CD14-positive monocyte (primary cell): ENCODE measurements around the gene INO80E. TPM values are rescaled to one million over a fixed set of nuclear protein-coding genes. Genes with fewer than 3 reads are reported as not detected.

Experiments used
- DNase-seq, 3 donors: peaks; one replicate each; pipeline ENCODE4 v3.0.0-alpha.2; 2011 to 2022
- H2AFZ ChIP-seq: 2 replicates; pipeline ENCODE4 v1.6.0; 2012; ENCODE audit warnings: mild to moderate bottlenecking, low read depth, low read length, inconsistent platforms; ENCODE audit not compliant: insufficient read depth, poor library complexity, severe bottlenecking
- H3K27ac ChIP-seq, 2 donors: 1 replicate in 1 of 2; 2 replicates in 1 of 2; pipeline ENCODE4 v1.5.1; 2012 to 2013; ENCODE audit warnings: low read length in 2 of 2, control low read depth in 1 of 2, inconsistent platforms in 1 of 2, low read depth in 1 of 2, mild to moderate bottlenecking in 1 of 2
- H3K27me3 ChIP-seq, 2 donors: one replicate each; pipeline versions ENCODE4 v1.6.0 to v1.6.1; 2011 to 2013; ENCODE audit warnings: low read length in 2 of 2; ENCODE audit not compliant: control insufficient read depth in 2 of 2, insufficient read depth in 2 of 2
- H3K36me3 ChIP-seq, 2 donors: replicated peaks in 1 of 2; 1 replicate in 1 of 2; 2 replicates in 1 of 2; pipeline versions ENCODE4 v1.5.1 to v1.6.1; 2012 to 2013; ENCODE audit warnings: low read length in 2 of 2, control low read depth in 1 of 2, inconsistent platforms in 1 of 2, mild to moderate bottlenecking in 1 of 2; ENCODE audit not compliant: insufficient read depth in 2 of 2, control insufficient read depth in 1 of 2
- H3K4me1 ChIP-seq, 2 donors: 1 replicate in 1 of 2; 2 replicates in 1 of 2; pipeline versions ENCODE4 v1.5.1 to v1.6.1; 2012 to 2013; ENCODE audit warnings: low read length in 2 of 2, control low read depth in 1 of 2, inconsistent platforms in 1 of 2, mild to moderate bottlenecking in 1 of 2, moderate library complexity in 1 of 2; ENCODE audit not compliant: insufficient read depth in 2 of 2, control insufficient read depth in 1 of 2
- H3K4me2 ChIP-seq: replicated peaks from 2 replicates; pipeline ENCODE3; 2012; ENCODE audit warnings: low read length, moderate library complexity, mild to moderate bottlenecking; ENCODE audit not compliant: poor library complexity, severe bottlenecking; ENCODE audit errors: extremely low read depth
- H3K4me3 ChIP-seq, 3 experiments: fragments of 200-600 bp in 1 of 3; sonication (generic) in 1 of 3; replicated peaks in 1 of 3; 1 replicate in 2 of 3; 2 replicates in 1 of 3; pipeline ENCODE4 v1.5.1; 2011 to 2013; ENCODE audit warnings: low read length in 3 of 3, mild to moderate bottlenecking in 3 of 3, control low read depth in 2 of 3, low read depth in 2 of 3, inconsistent platforms in 1 of 3, moderate library complexity in 1 of 3
- H3K79me2 ChIP-seq: 2 replicates; pipeline ENCODE4 v1.6.0; 2012; ENCODE audit warnings: mild to moderate bottlenecking, control low read depth, inconsistent platforms, low read length, moderate library complexity; ENCODE audit not compliant: insufficient read depth
- H3K9ac ChIP-seq: 2 replicates; pipeline ENCODE4 v1.6.0; 2017; ENCODE audit warnings: low read length, mild to moderate bottlenecking; ENCODE audit not compliant: insufficient read depth, poor library complexity, severe bottlenecking
- H3K9me3 ChIP-seq, 2 donors: replicated peaks in 1 of 2; 1 replicate in 1 of 2; 2 replicates in 1 of 2; pipeline versions ENCODE4 v1.5.1 to v1.6.1; 2012 to 2013; ENCODE audit warnings: low read length in 2 of 2, control low read depth in 1 of 2; ENCODE audit not compliant: control insufficient read depth in 1 of 2, insufficient read depth in 1 of 2
- H4K20me1 ChIP-seq: 2 replicates; pipeline ENCODE4 v1.6.0; 2012; ENCODE audit warnings: mild to moderate bottlenecking, low read length, control low read depth, moderate library complexity; ENCODE audit not compliant: insufficient read depth
- H3K27ac Mint-ChIP-seq, 7 donors: one replicate each; pipeline ENCODE4 v1.8.0; 2020; ENCODE audit warnings: mild to moderate bottlenecking in 7 of 7, mixed read lengths in 7 of 7, moderate library complexity in 6 of 7, inconsistent platforms in 2 of 7
- H3K27me3 Mint-ChIP-seq, 3 donors: one replicate each; pipeline ENCODE4 v1.8.0; 2021 to 2022; ENCODE audit warnings: low read depth in 3 of 3, mild to moderate bottlenecking in 3 of 3, mixed read lengths in 3 of 3, moderate library complexity in 3 of 3, inconsistent platforms in 1 of 3
- H3K36me3 Mint-ChIP-seq, 2 donors: one replicate each; pipeline ENCODE4 v1.8.0; 2020; ENCODE audit warnings: mixed read lengths in 2 of 2, inconsistent platforms in 1 of 2, mild to moderate bottlenecking in 1 of 2
- H3K4me1 Mint-ChIP-seq: one replicate; pipeline ENCODE4 v1.8.0; 2020; ENCODE audit warnings: mild to moderate bottlenecking, mixed read lengths
- H3K4me3 Mint-ChIP-seq, 2 donors: one replicate each; pipeline ENCODE4 v1.8.0; 2020; ENCODE audit warnings: mild to moderate bottlenecking in 2 of 2, mixed read lengths in 2 of 2, moderate library complexity in 1 of 2
- H3K9me3 Mint-ChIP-seq, 7 donors: one replicate each; pipeline ENCODE4 v1.8.0; 2020 to 2022; ENCODE audit warnings: mixed read lengths in 7 of 7, mild to moderate bottlenecking in 6 of 7, moderate library complexity in 6 of 7, inconsistent platforms in 2 of 7
- WGBS: methylation state at CpG from one replicate; pipeline ENCODE4 v1.1.5; 2013; ENCODE audit warnings: missing lambda C conversion rate; ENCODE audit not compliant: insufficient coverage; 5-methylcytosine and 5-hydroxymethylcytosine counted together
- intact Hi-C, 2 donors: fragments of 100-400 bp; cut with micrococcal nuclease; formaldehyde crosslinking; loops; one replicate each; pipeline versions ENCODE4 v1.15.0 to v1.15.1; 2023
- polyA plus RNA-seq, 3 donors: library from polyadenylated mRNA; depleted of rRNA in 1 of 3; unstranded in 2 of 3; stranded (reverse) in 1 of 3; fragments of 300-500 nt in 2 of 3; fragments of >200 nt in 1 of 3; fragmentation: Illumina TruSeq in 2 of 3; gene quantifications; 1 replicate in 2 of 3; 2 replicates in 1 of 3; pipeline ENCODE4 v1.2.3, GENCODE V29; 2012 to 2021
- TF ChIP-seq, protein P1 (sequence below): fragments of 200-600 bp; IDR thresholded peaks from one replicate; pipeline ENCODE4 v1.8.0; 2022; ENCODE audit warnings: antibody characterized with exemption, mild to moderate bottlenecking

Gene INO80E
- polyA plus RNA-seq, 3 donors: 2.8 to 57.6 (median 3.5) TPM

DNA sequence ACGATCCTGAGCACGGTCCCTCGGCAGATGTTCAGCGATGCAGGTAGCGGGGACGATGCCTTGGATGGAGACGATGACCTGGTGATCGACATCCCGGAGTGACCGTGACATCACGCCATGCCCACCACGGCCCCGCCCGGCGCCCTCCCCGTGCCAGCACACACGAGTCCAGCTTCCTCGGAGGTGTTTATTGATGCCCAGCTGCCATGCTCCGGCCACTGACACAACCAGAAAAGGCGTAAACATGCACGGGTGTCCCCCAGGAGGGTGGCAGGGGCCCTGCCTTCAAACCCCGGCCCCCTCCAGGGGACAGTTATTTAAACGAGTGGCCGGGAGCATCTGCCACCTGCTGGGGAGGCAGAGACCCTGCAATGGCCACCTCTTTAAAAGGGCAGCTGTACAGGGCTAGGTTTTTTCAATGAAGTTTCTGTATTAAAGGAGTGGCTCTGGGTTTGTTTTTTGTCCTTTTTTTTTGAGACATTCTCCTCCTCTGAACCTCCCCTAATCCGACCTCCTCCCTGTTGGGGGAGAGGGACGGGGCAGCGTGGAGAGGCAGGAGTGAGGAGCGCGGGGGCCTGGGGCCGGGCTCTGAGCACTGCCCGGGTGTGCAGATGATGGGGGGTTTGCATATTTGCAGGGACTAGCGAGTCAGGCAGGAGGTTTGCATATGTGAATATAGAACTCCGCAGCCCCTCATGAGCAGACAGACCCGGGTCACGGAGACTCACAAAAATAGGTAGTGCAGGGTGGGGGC, 9.5 kb downstream of the INO80E start:
- Mint-ChIP-seq H3K4me3 (no peak overlapping the region), H3K27ac (no peak overlapping the region), H3K27me3 (peaks cover 12 to 25% (median 18%) of the 10 kb centered on the region in 3 donors), H3K36me3 (peaks cover 23 to 38% of the 10 kb centered on the region in 2 donors), H3K9me3 (peaks cover 0 to 5% (median 2%) of the 10 kb centered on the region in 7 donors), H3K4me1 (peaks cover 2% of the 10 kb centered on the region)
- peak; percentile 15 to 34 (median 26) for DNase-seq
- peaks cover 14 to 33% of the 10 kb centered on the region in 2 donors for H3K36me3 ChIP-seq
- H4K20me1 ChIP-seq: peaks cover 7% of the 10 kb centered on the region
- 72% methylated on average over 24 of the region's 35 CpGs for WGBS
- no peak overlapping the region for H3K4me3 ChIP-seq
- no peaks in the 10 kb centered on the region for H3K79me2 ChIP-seq
- peaks cover 6 to 15% of the 10 kb centered on the region in 2 donors for H3K27me3 ChIP-seq
- H3K4me2 ChIP-seq: no peak overlapping the region
- H3K27ac ChIP-seq: no peak overlapping the region
- H3K9ac ChIP-seq: no peak overlapping the region
- intact Hi-C loops: loop anchor here in 1 of 2 donors (5.0 kb wide), 2 partner anchors 58 to 308 kb away; no protein-coding TSS in a partner anchor
- TF ChIP-seq, protein P1, sequence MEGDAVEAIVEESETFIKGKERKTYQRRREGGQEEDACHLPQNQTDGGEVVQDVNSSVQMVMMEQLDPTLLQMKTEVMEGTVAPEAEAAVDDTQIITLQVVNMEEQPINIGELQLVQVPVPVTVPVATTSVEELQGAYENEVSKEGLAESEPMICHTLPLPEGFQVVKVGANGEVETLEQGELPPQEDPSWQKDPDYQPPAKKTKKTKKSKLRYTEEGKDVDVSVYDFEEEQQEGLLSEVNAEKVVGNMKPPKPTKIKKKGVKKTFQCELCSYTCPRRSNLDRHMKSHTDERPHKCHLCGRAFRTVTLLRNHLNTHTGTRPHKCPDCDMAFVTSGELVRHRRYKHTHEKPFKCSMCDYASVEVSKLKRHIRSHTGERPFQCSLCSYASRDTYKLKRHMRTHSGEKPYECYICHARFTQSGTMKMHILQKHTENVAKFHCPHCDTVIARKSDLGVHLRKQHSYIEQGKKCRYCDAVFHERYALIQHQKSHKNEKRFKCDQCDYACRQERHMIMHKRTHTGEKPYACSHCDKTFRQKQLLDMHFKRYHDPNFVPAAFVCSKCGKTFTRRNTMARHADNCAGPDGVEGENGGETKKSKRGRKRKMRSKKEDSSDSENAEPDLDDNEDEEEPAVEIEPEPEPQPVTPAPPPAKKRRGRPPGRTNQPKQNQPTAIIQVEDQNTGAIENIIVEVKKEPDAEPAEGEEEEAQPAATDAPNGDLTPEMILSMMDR: peak; percentile 77
- H3K4me1 ChIP-seq: peaks cover 2 to 4% of the 10 kb centered on the region in 2 donors
- peaks cover 0 to 2% of the 10 kb centered on the region in 2 donors for H3K9me3 ChIP-seq
- H2AFZ ChIP-seq: no peak overlapping the region

DNA sequence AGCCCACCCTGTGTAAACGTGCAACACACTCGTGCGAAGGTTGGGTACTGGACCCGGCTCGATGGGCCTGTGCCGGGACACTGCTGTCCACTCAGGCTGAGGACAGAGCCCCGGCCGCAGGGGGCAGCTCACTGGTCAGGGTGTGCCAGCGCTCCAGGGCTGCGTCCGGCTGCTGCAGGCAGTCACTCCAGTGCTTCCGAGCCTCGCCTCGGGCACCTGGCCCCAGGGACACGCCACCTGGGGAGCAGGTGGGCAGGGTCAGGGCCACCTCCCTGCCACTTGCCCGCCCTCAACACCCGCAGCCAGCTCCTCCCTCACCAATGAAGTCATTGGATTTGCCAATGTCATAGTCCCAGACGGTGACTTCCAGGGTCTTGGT, 10.0 kb downstream of the INO80E start:
- Histone ChIP-seq H2AFZ (no peak overlapping the region), H4K20me1 (peaks cover 5% of the 10 kb centered on the region), H3K4me3 (no peak overlapping the region), H3K27ac (no peak overlapping the region), H3K9ac (no peak overlapping the region), H3K9me3 (peaks cover 0 to 4% of the 10 kb centered on the region in 2 donors), H3K79me2 (no peaks in the 10 kb centered on the region), H3K4me2 (no peak overlapping the region), H3K27me3 (peaks cover 8 to 19% of the 10 kb centered on the region in 2 donors), H3K4me1 (peaks cover 6 to 9% of the 10 kb centered on the region in 2 donors), H3K36me3 (peaks cover 8 to 28% of the 10 kb centered on the region in 2 donors)
- H3K27ac Mint-ChIP-seq: no peak overlapping the region
- H3K36me3 Mint-ChIP-seq: peaks cover 21 to 33% of the 10 kb centered on the region in 2 donors
- no peak for DNase-seq
- H3K4me3 Mint-ChIP-seq: no peak overlapping the region
- H3K27me3 Mint-ChIP-seq: peaks cover 14 to 30% (median 23%) of the 10 kb centered on the region in 3 donors
- TF ChIP-seq, protein P1: no peak
- H3K9me3 Mint-ChIP-seq: peaks cover 0 to 7% (median 3%) of the 10 kb centered on the region in 7 donors
- intact Hi-C loops: loop anchor here in 1 of 2 donors (5.0 kb wide), 2 partner anchors 59 to 309 kb away; no protein-coding TSS in a partner anchor
- WGBS: 94% methylated on average over 18 of the region's 18 CpGs
- H3K4me1 Mint-ChIP-seq: peaks cover 4% of the 10 kb centered on the region
